Body of pancreas (tissue), 4 donors: Measurements from ENCODE around the gene NEDD9. TPM values are rescaled to one million over a fixed set of nuclear protein-coding genes. Genes with fewer than 3 reads are reported as not detected.
A peak's percentile ranks its signal among the peaks of the same experiment; 100 is the strongest.

Experiments
- ATAC-seq: fragments of 150-250 bp; one replicate; pipeline ENCODE4 v1.9.1; 2016
- DNase-seq, 4 donors: peaks; one replicate each; pipeline ENCODE4 v3.0.0-alpha.2; 2019
- H3K27ac ChIP-seq, 4 donors: fragments of 200-600 bp; sonication (generic); 1 replicate in 3 of 4; 2 replicates in 1 of 4; pipeline versions ENCODE4 v1.5.1 to v1.6.1; 2016 to 2019; ENCODE audit warnings: mild to moderate bottlenecking in 1 of 4, mixed read lengths in 1 of 4, moderate library complexity in 1 of 4
- H3K27me3 ChIP-seq, 2 donors: fragments of 200-600 bp; sonication (generic); one replicate each; pipeline ENCODE4 v1.6.0; 2016; ENCODE audit warnings: mild to moderate bottlenecking in 1 of 2
- H3K36me3 ChIP-seq, 2 donors: fragments of 200-600 bp; sonication (generic); replicated peaks in 1 of 2; 2 replicates each; pipeline ENCODE4 v1.5.1; 2016; ENCODE audit warnings: low read depth in 2 of 2; ENCODE audit not compliant: insufficient read depth in 1 of 2
- H3K4me1 ChIP-seq: fragments of 200-600 bp; sonication (generic); one replicate; pipeline ENCODE4 v1.6.0; 2016
- H3K4me3 ChIP-seq, 2 donors: fragments of 200-600 bp; sonication (generic); 1 replicate in 1 of 2; 2 replicates in 1 of 2; pipeline ENCODE4 v1.5.1; 2016 to 2019
- H3K9me3 ChIP-seq, 3 donors: fragments of 200-600 bp; sonication (generic); 1 replicate in 2 of 3; 2 replicates in 1 of 3; pipeline ENCODE4 v1.5.1; 2016
- CTCF ChIP-seq, 7 experiments: fragments of 450-650 bp in 4 of 7; fragments of 200-600 bp in 3 of 7; sonication (generic) in 3 of 7; IDR thresholded peaks; one replicate each; pipeline ENCODE4 v1.5.1; 2016 to 2019; ENCODE audit warnings: antibody characterized with exemption in 7 of 7
- POLR2A ChIP-seq, 3 donors: fragments of 450-650 bp; IDR thresholded peaks; one replicate each; pipeline ENCODE4 v1.6.1; 2016; ENCODE audit warnings: antibody characterized with exemption in 3 of 3, mild to moderate bottlenecking in 2 of 3
- WGBS, 2 donors: methylation state at CpG; one replicate each; pipeline ENCODE4 v1.1.5; 2017; 5-methylcytosine and 5-hydroxymethylcytosine counted together
- intact Hi-C: fragments of 100-400 bp; cut with DNase I; formaldehyde crosslinking; loops from one replicate; pipeline ENCODE4 v1.15.1; 2023
- total RNA-seq, 2 donors: library from RNA; depleted of rRNA; stranded (reverse); fragments of >200 nt; gene quantifications; one replicate each; pipeline ENCODE4 v1.1.0, GENCODE V29; 2016

NEDD9 gene
- total RNA-seq, 2 donors from 2014 or later: 22.8 to 58.3 TPM

DNA sequence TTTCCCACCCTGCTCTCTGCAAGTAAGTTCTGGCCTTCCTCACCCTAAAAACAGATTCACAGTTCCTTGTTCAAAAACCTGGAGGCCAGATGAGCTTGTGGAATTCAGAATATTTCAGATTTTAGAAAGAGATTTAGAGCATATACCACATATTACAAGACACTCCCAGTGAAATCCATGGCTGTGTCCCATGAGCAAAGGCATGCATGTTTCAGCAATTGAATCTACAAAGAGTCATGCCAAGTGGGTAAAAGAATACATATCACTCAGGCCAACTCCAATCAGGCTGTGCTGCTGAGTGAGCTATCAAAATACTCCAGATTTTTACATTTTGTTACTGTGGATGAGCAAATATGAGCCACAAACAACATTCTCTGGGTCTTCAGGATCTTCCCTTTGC, 10.2 kb upstream of the NEDD9 start:
- H3K27ac ChIP-seq: no peak overlapping the region
- ATAC-seq (no peak), DNase-seq (no peak)
- H3K4me1 ChIP-seq: peaks cover 10% of the 10 kb centered on the region
- no peaks in the 10 kb centered on the region for H3K27me3 ChIP-seq
- no peaks in the 10 kb centered on the region for H3K36me3 ChIP-seq
- no peaks in the 10 kb centered on the region for H3K9me3 ChIP-seq
- no peak for TF ChIP-seq CTCF (IDR thresholded peaks at IDR 0.05)
- TF ChIP-seq POLR2A (IDR thresholded peaks at IDR 0.05): no peak
- intact Hi-C loops: loop anchor here (10.0 kb wide), 1 partner anchor 252 kb away; no protein-coding TSS in a partner anchor
- H3K4me3 ChIP-seq: no peak overlapping the region

DNA sequence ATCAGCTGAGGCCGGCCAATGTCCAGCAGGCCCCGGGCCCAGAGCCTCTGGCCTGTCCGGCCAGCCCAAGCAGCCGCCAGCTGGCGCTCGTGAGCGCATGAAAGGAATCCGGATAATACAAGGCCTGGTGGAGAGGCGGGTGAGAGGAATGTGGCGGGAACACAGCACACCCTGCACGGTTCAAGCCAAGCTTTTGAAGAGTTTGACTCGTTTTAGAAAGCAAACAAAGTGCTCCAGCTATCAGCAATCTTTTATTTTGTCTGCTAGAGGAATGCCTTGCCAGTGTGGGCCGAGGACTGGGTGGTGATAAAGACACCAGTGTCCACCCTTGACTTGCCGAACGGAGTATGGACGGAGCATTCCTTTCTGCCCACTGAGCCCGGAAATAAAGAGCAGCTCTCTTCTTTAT, 9.3 kb upstream of the NEDD9 start:
- Histone ChIP-seq H3K36me3 (no peaks in the 10 kb centered on the region), H3K4me1 (peaks cover 10% of the 10 kb centered on the region), H3K4me3 (no peak overlapping the region), H3K27me3 (no peaks in the 10 kb centered on the region), H3K27ac (peak overlapping the region in 1 of 4 donors; percentile 5), H3K9me3 (no peaks in the 10 kb centered on the region)
- intact Hi-C loops: loop anchor here (10.0 kb wide), 1 partner anchor 253 kb away; no protein-coding TSS in a partner anchor
- ATAC-seq (peak; percentile 95), DNase-seq (peak; percentile 80 to 87 (median 83))
- WGBS, 2 donors: 27 to 29% methylated on average over 9 to 17 of the region's 17 CpGs
- TF ChIP-seq POLR2A (IDR thresholded peaks at IDR 0.05) (no peak), CTCF (IDR thresholded peaks at IDR 0.05) (peak; percentile 79 to 96 (median 88))

GRCh38 chr6:11241154-11241792, 8.8 kb upstream of the NEDD9 start:
- Histone ChIP-seq H3K27ac (peak overlapping the region in 1 of 4 donors; percentile 5), H3K4me1 (peaks cover 11% of the 10 kb centered on the region), H3K36me3 (no peaks in the 10 kb centered on the region), H3K27me3 (no peaks in the 10 kb centered on the region), H3K4me3 (no peak overlapping the region), H3K9me3 (no peaks in the 10 kb centered on the region)
- TF ChIP-seq CTCF (IDR thresholded peaks at IDR 0.05) (no peak), POLR2A (IDR thresholded peaks at IDR 0.05) (no peak)
- intact Hi-C loops: loop anchor here (10.0 kb wide), 1 partner anchor 254 kb away; no protein-coding TSS in a partner anchor
- WGBS, 2 donors: 70 to 93% methylated on average over 9 to 11 of the region's 11 CpGs
- ATAC-seq (peak; percentile 28), DNase-seq (no peak)

DNA sequence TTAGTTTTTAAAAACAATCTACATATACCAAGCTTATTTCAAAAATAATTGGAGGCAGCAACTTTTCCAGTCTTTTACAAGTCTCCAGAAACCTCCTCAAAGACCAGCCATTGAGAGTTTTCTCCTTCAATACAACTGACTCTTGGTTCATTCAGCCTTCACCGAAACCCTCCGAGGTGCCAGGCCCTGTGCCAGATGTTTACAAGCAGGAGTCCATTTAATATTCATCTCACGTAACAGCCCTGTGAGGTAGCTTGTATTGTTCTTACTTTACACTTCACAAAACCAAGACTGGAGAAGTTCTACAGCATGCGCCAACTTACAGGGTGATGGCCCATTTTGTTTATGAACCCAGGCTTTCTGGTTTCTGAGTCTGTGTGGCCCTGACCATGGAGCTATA, 5.5 kb upstream of the NEDD9 start:
- no peaks in the 10 kb centered on the region for H3K27me3 ChIP-seq
- TF ChIP-seq CTCF (IDR thresholded peaks at IDR 0.05): no peak
- TF ChIP-seq POLR2A (IDR thresholded peaks at IDR 0.05): no peak
- H3K36me3 ChIP-seq: no peaks in the 10 kb centered on the region
- peaks cover 31% of the 10 kb centered on the region for H3K4me1 ChIP-seq
- no peak overlapping the region for H3K4me3 ChIP-seq
- 92 to 95% methylated on average over 4 of the region's 4 CpGs for whole genome bisulfite sequencing, 2 donors
- no peak overlapping the region for H3K27ac ChIP-seq
- H3K9me3 ChIP-seq: no peaks in the 10 kb centered on the region
- DNase-seq (no peak), ATAC-seq (no peak)
- intact Hi-C loops: no loop called here

- intact Hi-C loops: no loop called here
- no peak overlapping the region for H3K27ac ChIP-seq
- no peak overlapping the region for H3K4me3 ChIP-seq
- ATAC-seq (no peak), DNase-seq (no peak)
- WGBS, 2 donors: 84 to 88% methylated on average over 4 of the region's 4 CpGs
- no peaks in the 10 kb centered on the region for H3K36me3 ChIP-seq
- no peaks in the 10 kb centered on the region for H3K27me3 ChIP-seq
- TF ChIP-seq POLR2A (IDR thresholded peaks at IDR 0.05) (no peak), CTCF (IDR thresholded peaks at IDR 0.05) (no peak)
- no peaks in the 10 kb centered on the region for H3K9me3 ChIP-seq
- H3K4me1 ChIP-seq: peaks cover 31% of the 10 kb centered on the region
Measured at GRCh38 chr6:11237428-11237827, 5.0 kb upstream of the NEDD9 start.
